Measurements from ENCODE around the gene PSG6. TPM values are rescaled to one million over a fixed set of nuclear protein-coding genes. Genes with fewer than 3 reads are reported as not detected.
A peak's percentile ranks its signal among the peaks of the same experiment; 100 is the strongest.
"Not testable (repeated sequence)": the region's sequence is repeated elsewhere in the genome, so short reads cannot be mapped to it uniquely, and the experiment has no call there.

Gene PSG6
- total and polyA plus RNA-seq, 10 of the 15 experiments (the other 5 are each of a cell fraction or from before 2014, with no cell fraction given) = not detected

- TF ChIP-seq RAD21 (IDR thresholded peaks at IDR 0.05; ENCODE audit: insufficient read depth, low read depth, low read length) (peak; percentile 26; the same call in 1 of the 2 replicates), CTCF (IDR thresholded peaks at IDR 0.05 in 2 of 3, conservative IDR thresholded peaks at IDR 0.05 in 1 of 3; ENCODE audit: control insufficient read depth in 2 of 3, extremely low read depth in 1 of 3, insufficient read depth in 1 of 3, low read depth in 3 of 3, low read length in 3 of 3) (0 out of 6 replicates have a peak, but pooled peaks of 1 of the 3 experiments have one; percentile 20)
- H3K9me3 ChIP-seq (replicated peaks; ENCODE audit: control insufficient read depth, insufficient read depth, low read length); H3K79me2 ChIP-seq (ENCODE audit: control insufficient read depth, insufficient read depth, low read length); in situ Hi-C loops (cut with MboI); DNase-seq (ENCODE audit: low read depth, low spot score); RAD21 ChIA-PET (ENCODE audit: unreplicated experiment); ATAC-seq; POLR2A ChIA-PET; H3K27me3 ChIP-seq (replicated peaks in 1 of 2; ENCODE audit: control insufficient read depth in 2 of 2, insufficient read depth in 2 of 2, low read length in 1 of 2); H3K27ac ChIP-seq (ENCODE audit: control insufficient read depth, insufficient read depth); H3K4me2 ChIP-seq (ENCODE audit: control insufficient read depth, insufficient read depth); H3K4me3 ChIP-seq; CTCF ChIA-PET; FAIRE-seq; H3K9ac ChIP-seq (ENCODE audit: control insufficient read depth, insufficient read depth, low read length); BruUV-seq (replicated peaks); SMC1A ChIA-PET (ENCODE audit: uncharacterized antibody, unreplicated experiment); H3K4me1 ChIP-seq (ENCODE audit: control insufficient read depth, insufficient read depth, low read length); H4K20me1 ChIP-seq (ENCODE audit: control insufficient read depth, insufficient read depth); H2AFZ ChIP-seq (ENCODE audit: control insufficient read depth, low read depth, low read length); H3K36me3 ChIP-seq (ENCODE audit: control insufficient read depth in 2 of 2, insufficient read depth in 2 of 2, low read length in 1 of 2): not testable (repeated sequence)
- intact Hi-C loops (cut with micrococcal nuclease; ENCODE audit: unreplicated experiment) = loop anchor here (10.0 kb wide), 1 partner anchor 155 kb away; the partner anchor contains the start of gene PSG2
- 0% methylated on average over 1 of the region's 1 CpG for WGBS (ENCODE audit: insufficient coverage, insufficient replicate concordance, low lambda C conversion rate, missing lambda C conversion rate)
Observed at GRCh38 chr19:42930214-42930613, 12.5 kb upstream of the PSG6 start.

- intact Hi-C loops (cut with micrococcal nuclease; ENCODE audit: unreplicated experiment) = no loop called here
- Histone ChIP-seq H3K27ac (ENCODE audit: control insufficient read depth, insufficient read depth) (no peak overlapping the region), H3K4me2 (ENCODE audit: control insufficient read depth, insufficient read depth) (no peak overlapping the region), H3K36me3 (ENCODE audit: control insufficient read depth in 2 of 2, insufficient read depth in 2 of 2, low read length in 1 of 2) (no peaks in the 10 kb centered on the region), H4K20me1 (ENCODE audit: control insufficient read depth, insufficient read depth) (no peaks in the 10 kb centered on the region), H3K4me1 (ENCODE audit: control insufficient read depth, insufficient read depth, low read length) (no peaks in the 10 kb centered on the region), H3K4me3 (no peak overlapping the region), H3K9ac (ENCODE audit: control insufficient read depth, insufficient read depth, low read length) (no peak overlapping the region), H3K27me3 (replicated peaks in 1 of 2; ENCODE audit: control insufficient read depth in 2 of 2, insufficient read depth in 2 of 2, low read length in 1 of 2) (no peaks in the 10 kb centered on the region), H2AFZ (ENCODE audit: control insufficient read depth, low read depth, low read length) (no peak overlapping the region), H3K79me2 (ENCODE audit: control insufficient read depth, insufficient read depth, low read length) (no peaks in the 10 kb centered on the region), H3K9me3 (replicated peaks; ENCODE audit: control insufficient read depth, insufficient read depth, low read length) (no peaks in the 10 kb centered on the region)
- no TSS peak for BruUV-seq (replicated peaks)
- WGBS (ENCODE audit: insufficient coverage, insufficient replicate concordance, low lambda C conversion rate, missing lambda C conversion rate) = 27% methylated on average over 3 of the region's 3 CpGs
- ChIA-PET RAD21 (ENCODE audit: unreplicated experiment) (no interaction called here), CTCF (no interaction called here), SMC1A (ENCODE audit: uncharacterized antibody, unreplicated experiment) (no interaction called here), POLR2A (no interaction called here)
- DNase-seq (ENCODE audit: low read depth, low spot score) (no peak), ATAC-seq (no peak), FAIRE-seq (no peak)
- in situ Hi-C loops (cut with MboI) = no loop called here
- no peak for TF ChIP-seq IRF4 (IDR thresholded peaks at IDR 0.05; ENCODE audit: low read depth, low read length)
- TF ChIP-seq PML (IDR thresholded peaks at IDR 0.05; ENCODE audit: low read length) = no peak
- TF ChIP-seq NR2C1 (IDR thresholded peaks at IDR 0.05) = no peak
- TF ChIP-seq EED (IDR thresholded peaks at IDR 0.05; ENCODE audit: low read depth) = no peak
- no peak for TF ChIP-seq LARP7 (IDR thresholded peaks at IDR 0.05)
- TF ChIP-seq CREB1 (IDR thresholded peaks at IDR 0.05; ENCODE audit: low read depth) = no peak
- TF ChIP-seq HDAC2 (IDR thresholded peaks at IDR 0.05) = no peak
- no peak for TF ChIP-seq PKNOX1 (IDR thresholded peaks at IDR 0.05)
- no peak for TF ChIP-seq MEF2A (IDR thresholded peaks at IDR 0.05; ENCODE audit: insufficient read depth, low read depth, low read length)
- no peak for TF ChIP-seq NR2F1 (conservative IDR thresholded peaks at IDR 0.05)
- TF ChIP-seq EP300 (IDR thresholded peaks at IDR 0.05; ENCODE audit: borderline replicate concordance in 1 of 2, control insufficient read depth in 1 of 2, low read depth in 2 of 2, low read length in 2 of 2) = no peak
- TF ChIP-seq ZNF622 (IDR thresholded peaks at IDR 0.05) = no peak
- TF ChIP-seq IRF5 (IDR thresholded peaks at IDR 0.05; ENCODE audit: borderline replicate concordance) = no peak
- no peak for TF ChIP-seq NBN (IDR thresholded peaks at IDR 0.05)
Observed at GRCh38 chr19:42928896-42929295, 11.2 kb upstream of the PSG6 start.

Data from GM12878 (cell line).